LNCAP (cell line): Measurements from ENCODE around the gene AMPD1.

Experiments used
- CTCF ChIP-seq: fragments of 450-650 bp; IDR thresholded peaks from 2 replicates; pipeline ENCODE4 v1.5.1; 2017; ENCODE audit warnings: mild to moderate bottlenecking

Gene AMPD1

DNA sequence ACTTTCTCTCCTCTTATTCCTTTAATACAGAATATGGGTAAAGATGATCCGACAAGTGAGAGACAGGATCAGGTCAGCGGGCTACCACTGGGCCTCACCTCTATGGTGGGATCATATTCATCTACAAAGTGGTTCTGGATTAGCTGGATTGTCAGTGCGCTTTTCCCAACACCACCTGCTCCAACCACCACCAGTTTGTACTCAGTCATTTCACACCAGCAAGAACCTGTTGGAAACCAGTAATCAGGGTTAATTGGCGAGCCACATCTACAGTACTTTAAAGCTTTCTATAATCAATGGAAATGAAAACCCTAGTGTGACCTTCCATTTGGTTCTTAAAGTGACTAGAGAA is 20.6 kb upstream of the AMPD1 start:
- no peak for TF ChIP-seq CTCF

DNA sequence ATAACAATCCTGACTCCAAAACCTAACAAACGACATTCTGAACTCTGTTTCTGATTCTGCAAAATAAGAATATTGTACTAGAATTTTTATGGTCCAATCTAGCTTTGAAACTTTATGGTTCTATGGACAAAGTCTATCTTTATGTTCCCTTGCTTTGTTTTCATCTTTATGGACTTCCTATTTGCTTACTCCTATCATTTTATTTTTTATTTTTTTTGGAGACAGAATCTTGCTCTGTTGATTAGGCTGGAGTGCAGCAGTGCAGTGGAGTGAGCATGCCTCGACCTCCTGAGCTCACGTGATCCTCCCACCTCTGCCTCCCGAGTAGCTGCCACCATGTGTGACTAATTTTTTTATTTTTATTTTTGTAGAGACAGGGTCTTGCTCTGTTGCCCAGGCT is 17.6 kb upstream of the AMPD1 start:
- no peak for TF ChIP-seq CTCF

GRCh38 chr1:114710360-114710759 is 15.0 kb upstream of the AMPD1 start:
- TF ChIP-seq CTCF: no peak

- no peak for TF ChIP-seq CTCF
Measured at GRCh38 chr1:114707604-114708003, 12.3 kb upstream of the AMPD1 start.

GRCh38 chr1:114703242-114703641 is 7.9 kb upstream of the AMPD1 start:
- TF ChIP-seq CTCF: no peak

DNA sequence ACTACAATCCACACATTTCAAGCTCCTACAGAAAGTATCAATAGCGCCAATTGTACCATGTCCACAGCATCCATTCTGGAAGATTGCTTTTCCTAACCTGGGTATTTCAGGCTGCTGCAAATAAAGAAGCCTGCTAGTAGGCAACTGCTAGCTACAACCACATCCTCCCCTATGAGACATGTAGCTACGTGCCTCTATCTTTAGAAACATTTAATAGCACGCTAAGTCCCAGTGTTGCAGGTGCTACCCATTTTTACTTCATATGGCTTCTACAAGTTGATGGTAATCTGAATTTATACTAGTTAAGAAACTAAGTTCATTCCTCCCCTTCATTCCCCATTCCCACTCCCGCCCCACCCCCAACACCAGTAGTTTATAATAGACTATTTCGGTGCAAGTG is 7.4 kb upstream of the AMPD1 start:
- TF ChIP-seq CTCF: no peak

GRCh38 chr1:114701931-114702330 is 6.6 kb upstream of the AMPD1 start:
- TF ChIP-seq CTCF: no peak

DNA sequence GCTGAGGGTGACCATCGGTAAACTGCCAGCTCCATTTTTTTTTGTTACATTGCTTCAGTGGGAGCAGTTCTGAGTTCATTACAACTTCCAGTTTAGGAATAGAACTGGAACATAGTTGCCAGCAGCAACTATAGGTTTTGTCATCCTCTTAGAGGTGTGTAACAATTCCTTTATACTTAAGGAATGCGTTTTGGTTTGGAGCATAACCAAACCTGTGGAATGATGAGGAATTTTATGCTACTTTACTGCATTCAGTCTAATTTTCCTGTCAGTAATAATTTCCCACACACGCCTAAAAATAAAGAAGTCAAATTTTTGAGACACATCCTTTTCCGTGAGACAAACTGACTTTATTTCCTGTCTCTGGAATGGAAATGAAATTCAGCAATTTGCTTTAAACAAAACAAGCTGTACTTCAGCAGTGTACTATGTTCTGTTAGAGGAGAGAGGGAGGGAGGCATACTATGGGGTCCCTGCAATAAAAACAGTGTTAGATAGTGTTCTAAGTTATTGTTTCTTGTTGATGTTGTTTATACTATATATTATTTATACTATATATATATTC is 4.8 kb upstream of the AMPD1 start:
- TF ChIP-seq CTCF: no peak
